ENCODE measurements around the gene TCERG1L. TPM values are rescaled to one million over a fixed set of nuclear protein-coding genes. Genes with fewer than 3 reads are reported as not detected.

Gene TCERG1L
- total RNA-seq, 1 experiment from 2014 or later = 1.5 TPM

DNA sequence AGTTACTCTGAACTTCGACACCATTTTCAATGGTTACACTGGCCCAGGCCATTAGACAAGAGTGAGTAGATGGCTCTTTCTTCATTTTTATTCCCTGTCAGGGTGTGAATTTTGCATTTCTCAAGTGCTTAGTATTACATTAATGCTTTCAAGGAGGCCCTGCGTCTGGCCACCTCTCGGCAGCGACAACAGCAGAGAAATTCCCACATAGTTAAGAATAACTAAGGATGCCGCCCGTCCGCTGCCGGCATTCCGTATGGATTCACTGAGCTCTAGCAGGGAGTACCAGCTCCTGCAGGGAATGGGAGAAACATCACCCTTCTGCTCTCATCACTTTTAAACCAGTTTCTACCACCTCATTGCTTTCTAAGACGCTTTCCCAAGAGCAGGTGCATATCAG lies 153.6 kb downstream of the TCERG1L start:
- Mint-ChIP-seq H3K27ac (no peak overlapping the region), H3K4me1 (no peaks in the 10 kb centered on the region), H3K27me3 (ENCODE audit: low read depth) (peaks cover 7% of the 10 kb centered on the region), H3K4me3 (no peak overlapping the region), H3K9me3 (peaks cover 58% of the 10 kb centered on the region), H3K36me3 (peaks cover 61% of the 10 kb centered on the region)
- CTCF ChIA-PET = no interaction called here
- TF ChIP-seq, protein P1, sequence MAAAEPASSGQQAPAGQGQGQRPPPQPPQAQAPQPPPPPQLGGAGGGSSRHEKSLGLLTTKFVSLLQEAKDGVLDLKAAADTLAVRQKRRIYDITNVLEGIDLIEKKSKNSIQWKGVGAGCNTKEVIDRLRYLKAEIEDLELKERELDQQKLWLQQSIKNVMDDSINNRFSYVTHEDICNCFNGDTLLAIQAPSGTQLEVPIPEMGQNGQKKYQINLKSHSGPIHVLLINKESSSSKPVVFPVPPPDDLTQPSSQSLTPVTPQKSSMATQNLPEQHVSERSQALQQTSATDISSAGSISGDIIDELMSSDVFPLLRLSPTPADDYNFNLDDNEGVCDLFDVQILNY (CRISPR knock-in tag; IDR thresholded peaks at IDR 0.05) = no peak
- TF ChIP-seq, protein P2, sequence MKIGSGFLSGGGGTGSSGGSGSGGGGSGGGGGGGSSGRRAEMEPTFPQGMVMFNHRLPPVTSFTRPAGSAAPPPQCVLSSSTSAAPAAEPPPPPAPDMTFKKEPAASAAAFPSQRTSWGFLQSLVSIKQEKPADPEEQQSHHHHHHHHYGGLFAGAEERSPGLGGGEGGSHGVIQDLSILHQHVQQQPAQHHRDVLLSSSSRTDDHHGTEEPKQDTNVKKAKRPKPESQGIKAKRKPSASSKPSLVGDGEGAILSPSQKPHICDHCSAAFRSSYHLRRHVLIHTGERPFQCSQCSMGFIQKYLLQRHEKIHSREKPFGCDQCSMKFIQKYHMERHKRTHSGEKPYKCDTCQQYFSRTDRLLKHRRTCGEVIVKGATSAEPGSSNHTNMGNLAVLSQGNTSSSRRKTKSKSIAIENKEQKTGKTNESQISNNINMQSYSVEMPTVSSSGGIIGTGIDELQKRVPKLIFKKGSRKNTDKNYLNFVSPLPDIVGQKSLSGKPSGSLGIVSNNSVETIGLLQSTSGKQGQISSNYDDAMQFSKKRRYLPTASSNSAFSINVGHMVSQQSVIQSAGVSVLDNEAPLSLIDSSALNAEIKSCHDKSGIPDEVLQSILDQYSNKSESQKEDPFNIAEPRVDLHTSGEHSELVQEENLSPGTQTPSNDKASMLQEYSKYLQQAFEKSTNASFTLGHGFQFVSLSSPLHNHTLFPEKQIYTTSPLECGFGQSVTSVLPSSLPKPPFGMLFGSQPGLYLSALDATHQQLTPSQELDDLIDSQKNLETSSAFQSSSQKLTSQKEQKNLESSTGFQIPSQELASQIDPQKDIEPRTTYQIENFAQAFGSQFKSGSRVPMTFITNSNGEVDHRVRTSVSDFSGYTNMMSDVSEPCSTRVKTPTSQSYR (CRISPR knock-in tag; IDR thresholded peaks at IDR 0.05) = no peak
- TF ChIP-seq NR3C1 (CRISPR knock-in tag; conservative IDR thresholded peaks at IDR 0.05; ENCODE audit: low read depth) (no peak), ZNF232 (CRISPR knock-in tag; IDR thresholded peaks at IDR 0.05) (no peak), ATF1 (CRISPR knock-in tag; IDR thresholded peaks at IDR 0.05) (no peak), MXD4 (CRISPR knock-in tag; IDR thresholded peaks at IDR 0.05; ENCODE audit: borderline replicate concordance) (no peak), NFATC4 (CRISPR knock-in tag; IDR thresholded peaks at IDR 0.05) (no peak), FOXP1 (CRISPR knock-in tag; IDR thresholded peaks at IDR 0.05; ENCODE audit: borderline replicate concordance) (no peak), PRDM15 (CRISPR knock-in tag; IDR thresholded peaks at IDR 0.05) (no peak), NFE2L1 (CRISPR knock-in tag; IDR thresholded peaks at IDR 0.05) (no peak), ARID4B (CRISPR knock-in tag; IDR thresholded peaks at IDR 0.05; ENCODE audit: borderline replicate concordance) (no peak), ZNF263 (CRISPR knock-in tag; IDR thresholded peaks at IDR 0.05; ENCODE audit: low read depth) (no peak), AFF4 (CRISPR knock-in tag; IDR thresholded peaks at IDR 0.05; ENCODE audit: borderline replicate concordance) (no peak), NR2C2 (CRISPR knock-in tag; IDR thresholded peaks at IDR 0.05) (no peak), TP53 (CRISPR knock-in tag; IDR thresholded peaks at IDR 0.05) (no peak), OVOL2 (CRISPR knock-in tag; IDR thresholded peaks at IDR 0.05; ENCODE audit: borderline replicate concordance) (no peak)
- TF ChIP-seq, protein P3, sequence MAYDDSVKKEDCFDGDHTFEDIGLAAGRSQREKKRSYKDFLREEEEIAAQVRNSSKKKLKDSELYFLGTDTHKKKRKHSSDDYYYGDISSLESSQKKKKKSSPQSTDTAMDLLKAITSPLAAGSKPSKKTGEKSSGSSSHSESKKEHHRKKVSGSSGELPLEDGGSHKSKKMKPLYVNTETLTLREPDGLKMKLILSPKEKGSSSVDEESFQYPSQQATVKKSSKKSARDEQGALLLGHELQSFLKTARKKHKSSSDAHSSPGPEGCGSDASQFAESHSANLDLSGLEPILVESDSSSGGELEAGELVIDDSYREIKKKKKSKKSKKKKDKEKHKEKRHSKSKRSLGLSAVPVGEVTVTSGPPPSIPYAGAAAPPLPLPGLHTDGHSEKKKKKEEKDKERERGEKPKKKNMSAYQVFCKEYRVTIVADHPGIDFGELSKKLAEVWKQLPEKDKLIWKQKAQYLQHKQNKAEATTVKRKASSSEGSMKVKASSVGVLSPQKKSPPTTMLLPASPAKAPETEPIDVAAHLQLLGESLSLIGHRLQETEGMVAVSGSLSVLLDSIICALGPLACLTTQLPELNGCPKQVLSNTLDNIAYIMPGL (CRISPR knock-in tag; IDR thresholded peaks at IDR 0.05) = no peak
- TF ChIP-seq, protein P4, sequence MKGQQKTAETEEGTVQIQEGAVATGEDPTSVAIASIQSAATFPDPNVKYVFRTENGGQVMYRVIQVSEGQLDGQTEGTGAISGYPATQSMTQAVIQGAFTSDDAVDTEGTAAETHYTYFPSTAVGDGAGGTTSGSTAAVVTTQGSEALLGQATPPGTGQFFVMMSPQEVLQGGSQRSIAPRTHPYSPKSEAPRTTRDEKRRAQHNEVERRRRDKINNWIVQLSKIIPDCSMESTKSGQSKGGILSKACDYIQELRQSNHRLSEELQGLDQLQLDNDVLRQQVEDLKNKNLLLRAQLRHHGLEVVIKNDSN (CRISPR knock-in tag; IDR thresholded peaks at IDR 0.05) = no peak
- POLR2A ChIA-PET = no interaction called here
- DNase-seq (ENCODE audit: low spot score) (no peak), ATAC-seq (no peak)

All from WTC11 (cell line).